ENCODE measurements around the gene PPARG.
A peak's percentile ranks its signal among the peaks of the same experiment; 100 is the strongest.

The PPARG gene

DNA sequence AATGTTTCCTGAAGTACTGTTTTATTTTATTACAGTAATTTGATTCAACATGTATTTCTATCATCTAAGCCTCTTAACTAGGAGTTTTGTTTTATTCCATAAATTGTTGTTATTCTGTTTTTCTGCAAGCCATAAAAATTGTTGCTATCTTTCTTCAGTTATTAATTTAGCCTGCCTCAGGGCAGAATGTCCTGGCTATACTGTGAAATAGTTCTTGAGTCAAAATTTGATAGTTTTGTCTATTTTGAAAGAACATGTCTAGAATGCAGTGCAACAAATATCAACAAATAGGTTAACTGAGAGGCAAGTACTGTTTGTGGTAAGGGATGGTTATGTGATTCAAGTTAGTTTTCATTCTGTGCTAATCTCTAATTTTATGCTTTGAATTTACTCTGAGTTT lies 63.9 kb downstream of the PPARG start:
- DNase-seq (ENCODE audit: low read depth in 1 of 2, low spot score in 1 of 2): no peak
- H3K27me3 ChIP-seq (ENCODE audit: insufficient read depth, poor library complexity, severe bottlenecking): no peaks in the 10 kb centered on the region
- no peak overlapping the region for H3K4me3 ChIP-seq (replicated peaks; ENCODE audit: insufficient read depth, low read length)
- TF ChIP-seq SPI1 (IDR thresholded peaks at IDR 0.05; ENCODE audit: borderline replicate concordance, low read depth) (no peak), GABPA (IDR thresholded peaks at IDR 0.05; ENCODE audit: low read depth) (no peak), CTCF (IDR thresholded peaks at IDR 0.05; ENCODE audit: insufficient read depth, low read length) (no peak), POLR2AphosphoS5 (IDR thresholded peaks at IDR 0.05; ENCODE audit: low read depth) (no peak)
- TF ChIP-seq, protein P1, sequence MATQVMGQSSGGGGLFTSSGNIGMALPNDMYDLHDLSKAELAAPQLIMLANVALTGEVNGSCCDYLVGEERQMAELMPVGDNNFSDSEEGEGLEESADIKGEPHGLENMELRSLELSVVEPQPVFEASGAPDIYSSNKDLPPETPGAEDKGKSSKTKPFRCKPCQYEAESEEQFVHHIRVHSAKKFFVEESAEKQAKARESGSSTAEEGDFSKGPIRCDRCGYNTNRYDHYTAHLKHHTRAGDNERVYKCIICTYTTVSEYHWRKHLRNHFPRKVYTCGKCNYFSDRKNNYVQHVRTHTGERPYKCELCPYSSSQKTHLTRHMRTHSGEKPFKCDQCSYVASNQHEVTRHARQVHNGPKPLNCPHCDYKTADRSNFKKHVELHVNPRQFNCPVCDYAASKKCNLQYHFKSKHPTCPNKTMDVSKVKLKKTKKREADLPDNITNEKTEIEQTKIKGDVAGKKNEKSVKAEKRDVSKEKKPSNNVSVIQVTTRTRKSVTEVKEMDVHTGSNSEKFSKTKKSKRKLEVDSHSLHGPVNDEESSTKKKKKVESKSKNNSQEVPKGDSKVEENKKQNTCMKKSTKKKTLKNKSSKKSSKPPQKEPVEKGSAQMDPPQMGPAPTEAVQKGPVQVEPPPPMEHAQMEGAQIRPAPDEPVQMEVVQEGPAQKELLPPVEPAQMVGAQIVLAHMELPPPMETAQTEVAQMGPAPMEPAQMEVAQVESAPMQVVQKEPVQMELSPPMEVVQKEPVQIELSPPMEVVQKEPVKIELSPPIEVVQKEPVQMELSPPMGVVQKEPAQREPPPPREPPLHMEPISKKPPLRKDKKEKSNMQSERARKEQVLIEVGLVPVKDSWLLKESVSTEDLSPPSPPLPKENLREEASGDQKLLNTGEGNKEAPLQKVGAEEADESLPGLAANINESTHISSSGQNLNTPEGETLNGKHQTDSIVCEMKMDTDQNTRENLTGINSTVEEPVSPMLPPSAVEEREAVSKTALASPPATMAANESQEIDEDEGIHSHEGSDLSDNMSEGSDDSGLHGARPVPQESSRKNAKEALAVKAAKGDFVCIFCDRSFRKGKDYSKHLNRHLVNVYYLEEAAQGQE (IDR thresholded peaks at IDR 0.05; ENCODE audit: insufficient replicate concordance, low read depth): no peak
- peak overlapping the region; percentile 70 for H3K27ac ChIP-seq (replicated peaks)

GRCh38 chr3:12353796-12354525 lies 65.1 kb downstream of the PPARG start:
- H3K27me3 ChIP-seq (ENCODE audit: insufficient read depth, poor library complexity, severe bottlenecking): no peaks in the 10 kb centered on the region
- peak overlapping the region; percentile 70 for H3K27ac ChIP-seq (replicated peaks)
- TF ChIP-seq, protein P1 (IDR thresholded peaks at IDR 0.05; ENCODE audit: insufficient replicate concordance, low read depth): no peak
- peak; percentile 51; the same call in 1 of the 2 replicates for TF ChIP-seq POLR2AphosphoS5 (IDR thresholded peaks at IDR 0.05; ENCODE audit: low read depth)
- TF ChIP-seq GABPA (IDR thresholded peaks at IDR 0.05; ENCODE audit: low read depth): no peak
- no peak overlapping the region for H3K4me3 ChIP-seq (replicated peaks; ENCODE audit: insufficient read depth, low read length)
- DNase-seq (ENCODE audit: low read depth in 1 of 2, low spot score in 1 of 2): peak; percentile 79 to 97

- TF ChIP-seq, protein P1 (IDR thresholded peaks at IDR 0.05; ENCODE audit: insufficient replicate concordance, low read depth): no peak
- TF ChIP-seq POLR2AphosphoS5 (IDR thresholded peaks at IDR 0.05; ENCODE audit: low read depth) (no peak), GABPA (IDR thresholded peaks at IDR 0.05; ENCODE audit: low read depth) (no peak), SPI1 (IDR thresholded peaks at IDR 0.05; ENCODE audit: borderline replicate concordance, low read depth) (no peak), CTCF (IDR thresholded peaks at IDR 0.05; ENCODE audit: insufficient read depth, low read length) (no peak)
- Histone ChIP-seq H3K4me3 (replicated peaks; ENCODE audit: insufficient read depth, low read length) (no peak overlapping the region), H3K27ac (replicated peaks) (peak overlapping the region; percentile 63), H3K27me3 (ENCODE audit: insufficient read depth, poor library complexity, severe bottlenecking) (no peaks in the 10 kb centered on the region)
- peak in 1 of 2 experiments; percentile 55 for DNase-seq (ENCODE audit: low read depth in 1 of 2, low spot score in 1 of 2)
Measured at GRCh38 chr3:12356175-12356574, 67.3 kb downstream of the PPARG start.
